Panc1 (cell line): ENCODE results near the gene TMUB2. TPM values are rescaled to one million over a fixed set of nuclear protein-coding genes. Genes with fewer than 3 reads are reported as not detected.
"Not testable (repeated sequence)": the region's sequence is repeated elsewhere in the genome, so short reads cannot be mapped to it uniquely, and the experiment has no call there.

Source experiments
- ATAC-seq: fragments of 200-7000 bp; cut with Tn5 transposase; 2 replicates; pipeline ENCODE4 v1.9.1; 2020; ENCODE audit warnings: mild to moderate bottlenecking, moderate library complexity
- BruUV-seq: library from RNA; stranded (reverse); fragments of 400-500 nt; replicated peaks from 2 replicates; lab custom pipeline; 2021; lab: Mats Ljungman, UMichigan
- CTCF ChIA-PET: fragments of 300-600 bp; sonication (Branson Sonifier 250); formaldehyde crosslinking; loops from one replicate; lab custom pipeline; 2022; ENCODE audit warnings: antibody characterized with exemption; lab: Charles Lee
- POLR2A ChIA-PET: fragments of 300-600 bp; sonication (Branson Sonifier 250); formaldehyde crosslinking; loops from one replicate; lab custom pipeline; 2022; ENCODE audit warnings: antibody characterized with exemption; lab: Charles Lee
- DNase-seq: peaks from one replicate; pipeline ENCODE4 v3.0.0-alpha.2; 2010; ENCODE audit warnings: low read depth, low spot score
- H3K27ac ChIP-seq: 2 replicates; pipeline ENCODE4 v1.5.1; 2011; ENCODE audit warnings: mild to moderate bottlenecking, low read length, inconsistent platforms
- H3K27me3 ChIP-seq: fragments of 200-500 bp; sonication (Bioruptor generic); 2 replicates; pipeline ENCODE4 v1.6.0; 2014; ENCODE audit warnings: low read length, inconsistent platforms; ENCODE audit not compliant: control insufficient read depth, insufficient read depth
- H3K36me3 ChIP-seq: fragments of 200-500 bp; sonication (Bioruptor generic); 2 replicates; pipeline ENCODE4 v1.5.1; 2014; ENCODE audit warnings: inconsistent platforms, mild to moderate bottlenecking, low read length, moderate library complexity; ENCODE audit not compliant: control insufficient read depth, insufficient read depth
- H3K4me1 ChIP-seq: 2 replicates; pipeline ENCODE4 v1.5.1; 2011; ENCODE audit warnings: inconsistent platforms, mild to moderate bottlenecking, low read length, moderate library complexity; ENCODE audit not compliant: control insufficient read depth, insufficient read depth
- H3K4me3 ChIP-seq, 2 experiments: 2 replicates each; pipeline ENCODE4 v1.5.1; 2011 to 2012; ENCODE audit warnings: low read depth in 2 of 2, low read length in 2 of 2, mild to moderate bottlenecking in 2 of 2, inconsistent platforms in 1 of 2, moderate library complexity in 1 of 2
- H3K9me3 ChIP-seq: fragments of 200-500 bp; sonication (Bioruptor generic); 2 replicates; pipeline ENCODE4 v1.5.1; 2014; ENCODE audit warnings: low read depth, mild to moderate bottlenecking, inconsistent platforms, low read length, moderate library complexity; ENCODE audit not compliant: control insufficient read depth, insufficient read depth
- CTCF ChIP-seq: fragments of 450-650 bp; IDR thresholded peaks from 2 replicates; pipeline ENCODE4 v1.5.1; 2017; ENCODE audit warnings: mild to moderate bottlenecking
- POLR2AphosphoS5 ChIP-seq: IDR thresholded peaks from 2 replicates; pipeline ENCODE4 v1.6.1; 2012; ENCODE audit warnings: mild to moderate bottlenecking, low read depth, low read length, moderate library complexity
- REST ChIP-seq, 2 experiments: IDR thresholded peaks; 2 replicates each; pipeline ENCODE4 v1.6.1; 2011 to 2012; ENCODE audit warnings: low read depth in 2 of 2, control low read depth in 1 of 2, low read length in 1 of 2, mild to moderate bottlenecking in 1 of 2, moderate library complexity in 1 of 2; ENCODE audit not compliant: insufficient read depth in 1 of 2
- SIN3A ChIP-seq: IDR thresholded peaks from 2 replicates; pipeline ENCODE4 v1.6.1; 2012; ENCODE audit warnings: low read depth, mild to moderate bottlenecking, low read length, moderate library complexity, borderline replicate concordance; ENCODE audit not compliant: insufficient read depth
- TCF7L2 ChIP-seq: IDR thresholded peaks from 2 replicates; pipeline ENCODE4 v1.6.1; 2011; ENCODE audit warnings: mild to moderate bottlenecking, low read depth, low read length, inconsistent platforms
- in situ Hi-C: cut with HindIII; loops from 2 replicates; pipeline ENCODE4 v1.10.0; 2016; ENCODE audit warnings: low sequenced_read_pairs, low pct_unique_long_range_greater_than_20kb
- intact Hi-C: fragments of 100-400 bp; cut with micrococcal nuclease; formaldehyde crosslinking; loops from one replicate; pipeline ENCODE4 v1.10.0; 2022; ENCODE audit not compliant: unreplicated experiment
- total RNA-seq: library from RNA; stranded (reverse); gene quantifications from one replicate; pipeline ENCODE4 v1.2.1, GENCODE V29; 2021; ENCODE audit not compliant: unreplicated experiment

TMUB2 gene
- total RNA-seq, 1 experiment from 2014 or later, result 30.7 TPM

- DNase-seq, result no peak
- intact Hi-C loops (no loop called here), in situ Hi-C loops (no loop called here)
- TF ChIP-seq POLR2AphosphoS5 (no peak), SIN3A (no peak), REST (IDR thresholded peaks at IDR 0.05; ENCODE audit: insufficient read depth in 1 of 2, low read depth in 2 of 2, low read length in 1 of 2) (no peak), CTCF (no peak), TCF7L2 (no peak)
- ChIA-PET POLR2A (no interaction called here), CTCF (interaction anchor here (0.6 kb wide), 1 partner anchor 178 kb away, joined by 6 read pairs; no protein-coding TSS in a partner anchor)
- H3K27ac ChIP-seq, result no peak overlapping the region
- no peaks in the 10 kb centered on the region for H3K9me3 ChIP-seq
- no TSS peak for BruUV-seq
- no peak for ATAC-seq
- H3K36me3 ChIP-seq, result no peaks in the 10 kb centered on the region
- no peaks in the 10 kb centered on the region for H3K27me3 ChIP-seq
- no peaks in the 10 kb centered on the region for H3K4me1 ChIP-seq
- no peak overlapping the region for H3K4me3 ChIP-seq
Measured at GRCh38 chr17:44147812-44148211, 39.0 kb upstream of the TMUB2 start.

- intact Hi-C loops, ATAC-seq, in situ Hi-C loops, H3K27me3 ChIP-seq, BruUV-seq, CTCF ChIA-PET, H3K27ac ChIP-seq, H3K4me1 ChIP-seq, H3K36me3 ChIP-seq, H3K4me3 ChIP-seq, H3K9me3 ChIP-seq, DNase-seq: not testable (repeated sequence)
- POLR2A ChIA-PET, result interaction anchor here (0.6 kb wide), 1 partner anchor 16 kb away, joined by 10 read pairs; no protein-coding TSS in a partner anchor
Measured at GRCh38 chr17:44149066-44149465, 37.7 kb upstream of the TMUB2 start.

DNA sequence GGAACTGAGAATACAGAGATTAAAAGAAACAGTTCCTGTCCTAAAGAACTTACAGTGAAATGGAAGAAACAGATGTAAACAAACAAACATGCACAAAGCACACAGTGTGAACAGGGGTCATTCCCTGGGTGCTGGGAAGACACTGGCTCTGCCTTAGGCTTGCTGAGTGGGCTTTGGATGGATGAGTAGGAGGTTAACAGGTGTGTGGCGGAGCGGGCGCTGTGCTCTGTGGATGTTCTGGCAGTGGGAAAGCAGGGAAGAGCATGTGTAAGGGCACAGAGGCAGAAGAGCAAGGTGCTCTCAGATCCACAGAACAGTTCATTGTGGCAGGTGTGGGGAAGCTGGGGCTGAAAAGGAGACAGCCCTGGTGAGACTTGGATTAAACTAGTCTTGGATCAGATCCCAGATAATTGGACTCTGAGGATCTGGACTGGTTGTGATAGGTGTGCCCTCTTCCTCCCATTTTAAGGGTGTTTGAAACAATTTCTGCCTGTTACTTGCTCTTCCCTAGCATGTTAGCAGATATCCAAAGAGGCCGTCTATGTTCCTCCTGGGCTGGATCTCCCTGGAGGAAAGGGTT lies 36.9 kb upstream of the TMUB2 start:
- in situ Hi-C loops, result no loop called here
- no peak for ATAC-seq
- no peak overlapping the region for H3K4me3 ChIP-seq

More for the DNA sequence above, 36.9 kb upstream of the TMUB2 start:
- Histone ChIP-seq H3K9me3 (no peaks in the 10 kb centered on the region), H3K27ac (no peak overlapping the region), H3K36me3 (no peaks in the 10 kb centered on the region), H3K4me1 (no peaks in the 10 kb centered on the region), H3K27me3 (no peaks in the 10 kb centered on the region)
- POLR2A ChIA-PET, result no interaction called here
- no TSS peak for BruUV-seq
- intact Hi-C loops, result no loop called here
- CTCF ChIA-PET, result interaction anchor here (0.7 to 1.6 kb wide), 2 partner anchors 15 to 34 kb away, joined by 3 to 6 read pairs; no protein-coding TSS in a partner anchor
- no peak for TF ChIP-seq SIN3A
- no peak for TF ChIP-seq REST (IDR thresholded peaks at IDR 0.05; ENCODE audit: insufficient read depth in 1 of 2, low read depth in 2 of 2, low read length in 1 of 2)
- no peak for TF ChIP-seq POLR2AphosphoS5
- TF ChIP-seq CTCF, result no peak
- TF ChIP-seq TCF7L2, result no peak
- no peak for DNase-seq
